ENCODE results near the gene NAA16.
"Not testable (repeated sequence)": the region's sequence is repeated elsewhere in the genome, so short reads cannot be mapped to it uniquely, and the experiment has no call there.

NAA16 gene

GRCh38 chr13:41411522-41411921 is 100.5 kb downstream of the NAA16 start:
- no peak for DNase-seq

GRCh38 chr13:41413872-41414271 is 102.8 kb downstream of the NAA16 start:
- no peak for DNase-seq

GRCh38 chr13:41416276-41416675 is 105.2 kb downstream of the NAA16 start:
- no peak for DNase-seq

GRCh38 chr13:41418027-41418426 is 107.0 kb downstream of the NAA16 start:
- DNase-seq: no peak

GRCh38 chr13:41418731-41419130 is 107.7 kb downstream of the NAA16 start:
- DNase-seq: no peak

- DNase-seq: no peak
Measured at GRCh38 chr13:41419206-41419605, 108.1 kb downstream of the NAA16 start.

- no peak for DNase-seq
Measured at GRCh38 chr13:41420146-41420545, 109.1 kb downstream of the NAA16 start.

- DNase-seq: not testable (repeated sequence)
Measured at GRCh38 chr13:41421330-41421729, 110.3 kb downstream of the NAA16 start.

- DNase-seq: not testable (repeated sequence)
Measured at GRCh38 chr13:41421983-41422382, 110.9 kb downstream of the NAA16 start.

GRCh38 chr13:41423259-41423658 is 112.2 kb downstream of the NAA16 start:
- DNase-seq: not testable (repeated sequence)

GRCh38 chr13:41424675-41425074 is 113.6 kb downstream of the NAA16 start:
- not testable (repeated sequence) for DNase-seq

- DNase-seq: no peak
Measured at GRCh38 chr13:41426047-41426446, 115.0 kb downstream of the NAA16 start.

Data from activated gamma-delta T cell (primary cell).